Measurements from ENCODE around the gene SORBS1. TPM values are rescaled to one million over a fixed set of nuclear protein-coding genes. Genes with fewer than 3 reads are reported as not detected.

The SORBS1 gene
- total and polyA plus RNA-seq, 3 donors from 2014 or later, result 34.4 to 46.6 (median 38.8) TPM

GRCh38 chr10:95266674-95267095, 294.5 kb downstream of the SORBS1 start:
- intact Hi-C loops (cut with DNase I; ENCODE audit: low total_unique reads), result no loop called here
- H3K36me3 ChIP-seq (ENCODE audit: low read depth, missing control alignments), result no peaks in the 10 kb centered on the region
- no peaks in the 10 kb centered on the region for H3K4me1 ChIP-seq
- H3K27me3 ChIP-seq, result no peaks in the 10 kb centered on the region
- no peak overlapping the region for H3K4me3 ChIP-seq
- H3K27ac ChIP-seq, result no peak overlapping the region
- no peak for DNase-seq
- WGBS, 2 donors, result 73 to 76% methylated on average over 1 of the region's 1 CpG
- TF ChIP-seq POLR2A (IDR thresholded peaks at IDR 0.05) (no peak), CTCF (IDR thresholded peaks at IDR 0.05) (no peak)
- no peaks in the 10 kb centered on the region for H3K9me3 ChIP-seq

- no peak for DNase-seq
- Histone ChIP-seq H3K9me3 (no peaks in the 10 kb centered on the region), H3K4me3 (no peak overlapping the region), H3K27me3 (no peaks in the 10 kb centered on the region), H3K4me1 (no peaks in the 10 kb centered on the region), H3K27ac (no peak overlapping the region), H3K36me3 (ENCODE audit: low read depth, missing control alignments) (no peaks in the 10 kb centered on the region)
- 91 to 97% methylated on average over 8 of the region's 8 CpGs for WGBS, 2 donors
- no peak for TF ChIP-seq POLR2A (IDR thresholded peaks at IDR 0.05)
- TF ChIP-seq CTCF (IDR thresholded peaks at IDR 0.05), result no peak
- intact Hi-C loops (cut with DNase I; ENCODE audit: low total_unique reads), result no loop called here
Observed at GRCh38 chr10:95265572-95265971, 295.6 kb downstream of the SORBS1 start.

GRCh38 chr10:95264227-95265051, 296.7 kb downstream of the SORBS1 start:
- TF ChIP-seq CTCF (IDR thresholded peaks at IDR 0.05), result no peak
- WGBS, 2 donors, result 61 to 68% methylated on average over 6 of the region's 6 CpGs
- Histone ChIP-seq H3K36me3 (ENCODE audit: low read depth, missing control alignments) (no peaks in the 10 kb centered on the region), H3K27me3 (no peaks in the 10 kb centered on the region), H3K4me1 (no peaks in the 10 kb centered on the region), H3K9me3 (no peaks in the 10 kb centered on the region), H3K27ac (no peak overlapping the region), H3K4me3 (no peak overlapping the region)
- intact Hi-C loops (cut with DNase I; ENCODE audit: low total_unique reads), result no loop called here
- DNase-seq, result no peak

GRCh38 chr10:95263864-95264226, 297.3 kb downstream of the SORBS1 start:
- Histone ChIP-seq H3K27me3 (no peaks in the 10 kb centered on the region), H3K4me3 (no peak overlapping the region), H3K36me3 (ENCODE audit: low read depth, missing control alignments) (no peaks in the 10 kb centered on the region), H3K27ac (no peak overlapping the region), H3K9me3 (no peaks in the 10 kb centered on the region), H3K4me1 (no peaks in the 10 kb centered on the region)
- WGBS, 2 donors, result 78 to 83% methylated on average over 7 of the region's 7 CpGs
- DNase-seq, result no peak
- intact Hi-C loops (cut with DNase I; ENCODE audit: low total_unique reads), result no loop called here
- TF ChIP-seq CTCF (IDR thresholded peaks at IDR 0.05) (no peak), POLR2A (IDR thresholded peaks at IDR 0.05) (no peak)

Measured in testis (tissue), 3 donors.